Suprapubic skin (tissue), 4 donors: ENCODE measurements around the gene PHYKPL. TPM values are rescaled to one million over a fixed set of nuclear protein-coding genes. Genes with fewer than 3 reads are reported as not detected.

Experiments
- DNase-seq, 2 donors: peaks; one replicate each; pipeline ENCODE4 v3.0.0-alpha.2; 2019; ENCODE audit warnings: low spot score in 2 of 2
- H3K27ac ChIP-seq: fragments of 200-600 bp; sonication (generic); one replicate; pipeline ENCODE4 v1.5.1; 2019
- H3K27me3 ChIP-seq: fragments of 200-600 bp; sonication (generic); one replicate; pipeline ENCODE4 v1.5.1; 2019
- H3K36me3 ChIP-seq: fragments of 200-600 bp; sonication (generic); one replicate; pipeline ENCODE4 v1.5.1; 2019
- H3K4me1 ChIP-seq: fragments of 200-600 bp; sonication (generic); one replicate; pipeline ENCODE4 v1.5.1; 2019
- H3K4me3 ChIP-seq: fragments of 200-600 bp; sonication (generic); one replicate; pipeline ENCODE4 v1.5.1; 2019; ENCODE audit warnings: mild to moderate bottlenecking
- H3K9me3 ChIP-seq: fragments of 200-600 bp; sonication (generic); one replicate; pipeline ENCODE4 v1.5.1; 2019
- EP300 ChIP-seq: sonication (generic); formaldehyde crosslinking; IDR thresholded peaks from one replicate; pipeline ENCODE4 v1.6.1; 2017; ENCODE audit warnings: antibody characterized with exemption
- POLR2A ChIP-seq, 2 donors: fragments of 450-650 bp; IDR thresholded peaks; one replicate each; pipeline ENCODE4 v1.6.1; 2017; ENCODE audit warnings: antibody characterized with exemption in 2 of 2, mild to moderate bottlenecking in 2 of 2, moderate library complexity in 2 of 2
- POLR2AphosphoS5 ChIP-seq, 3 donors: sonication (generic); formaldehyde crosslinking; IDR thresholded peaks; one replicate each; pipeline ENCODE4 v1.6.1; 2017; ENCODE audit warnings: antibody characterized with exemption in 3 of 3
- WGBS: methylation state at CpG from one replicate; pipeline ENCODE4 v1.1.5; 2018; 5-methylcytosine and 5-hydroxymethylcytosine counted together
- total RNA-seq, 4 donors: library from RNA; depleted of rRNA; stranded (reverse); fragments of >200 nt; gene quantifications; one replicate each; pipeline ENCODE4 v1.1.0, GENCODE V29; 2016
- TF ChIP-seq, protein P1 (sequence below), 2 donors: fragments of 200-600 bp in 1 of 2; fragments of 450-650 bp in 1 of 2; sonication (generic) in 1 of 2; IDR thresholded peaks; one replicate each; pipeline ENCODE4 v1.5.1; 2016 to 2019; ENCODE audit warnings: antibody characterized with exemption in 2 of 2, mild to moderate bottlenecking in 1 of 2, moderate library complexity in 1 of 2

The PHYKPL gene
- 10 to 100 TPM; 27.1 to 50.5 (median 35.7) TPM for total RNA-seq

- Histone ChIP-seq H3K36me3 (peaks cover 29% of the 10 kb centered on the region), H3K27me3 (no peaks in the 10 kb centered on the region), H3K4me1 (peaks cover 58% of the 10 kb centered on the region), H3K9me3 (no peaks in the 10 kb centered on the region), H3K4me3 (peak within 1 kb of the TSS; percentile 80), H3K27ac (peak within 1 kb of the TSS; percentile 98)
- 0% methylated on average over 10 of the region's 102 CpGs for WGBS
- peak in 1 of 2 donors; percentile 83 for DNase-seq
- TF ChIP-seq POLR2AphosphoS5 (IDR thresholded peaks at IDR 0.05) (peak in 1 of 3 donors; percentile 25), EP300 (no peak), POLR2A (IDR thresholded peaks at IDR 0.05) (peak in 1 of 2 donors; percentile 31)
- TF ChIP-seq, protein P1, sequence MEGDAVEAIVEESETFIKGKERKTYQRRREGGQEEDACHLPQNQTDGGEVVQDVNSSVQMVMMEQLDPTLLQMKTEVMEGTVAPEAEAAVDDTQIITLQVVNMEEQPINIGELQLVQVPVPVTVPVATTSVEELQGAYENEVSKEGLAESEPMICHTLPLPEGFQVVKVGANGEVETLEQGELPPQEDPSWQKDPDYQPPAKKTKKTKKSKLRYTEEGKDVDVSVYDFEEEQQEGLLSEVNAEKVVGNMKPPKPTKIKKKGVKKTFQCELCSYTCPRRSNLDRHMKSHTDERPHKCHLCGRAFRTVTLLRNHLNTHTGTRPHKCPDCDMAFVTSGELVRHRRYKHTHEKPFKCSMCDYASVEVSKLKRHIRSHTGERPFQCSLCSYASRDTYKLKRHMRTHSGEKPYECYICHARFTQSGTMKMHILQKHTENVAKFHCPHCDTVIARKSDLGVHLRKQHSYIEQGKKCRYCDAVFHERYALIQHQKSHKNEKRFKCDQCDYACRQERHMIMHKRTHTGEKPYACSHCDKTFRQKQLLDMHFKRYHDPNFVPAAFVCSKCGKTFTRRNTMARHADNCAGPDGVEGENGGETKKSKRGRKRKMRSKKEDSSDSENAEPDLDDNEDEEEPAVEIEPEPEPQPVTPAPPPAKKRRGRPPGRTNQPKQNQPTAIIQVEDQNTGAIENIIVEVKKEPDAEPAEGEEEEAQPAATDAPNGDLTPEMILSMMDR (IDR thresholded peaks at IDR 0.05), result no peak
Observed at GRCh38 chr5:178232124-178232919, at the start of gene PHYKPL. Gene PHYKPL (minus strand): TSS chr5:178232802. CDS start chr5:178232550, 252 bp downstream.

- WGBS, result 87% methylated on average over 4 of the region's 4 CpGs
- Histone ChIP-seq H3K27ac (no peak overlapping the region), H3K27me3 (peaks cover 27% of the 10 kb centered on the region), H3K36me3 (no peaks in the 10 kb centered on the region), H3K4me3 (no peak overlapping the region), H3K4me1 (peaks cover 9% of the 10 kb centered on the region), H3K9me3 (peaks cover 8% of the 10 kb centered on the region)
- TF ChIP-seq, protein P1 (IDR thresholded peaks at IDR 0.05), result no peak
- TF ChIP-seq POLR2A (IDR thresholded peaks at IDR 0.05) (no peak), EP300 (no peak), POLR2AphosphoS5 (IDR thresholded peaks at IDR 0.05) (no peak)
- DNase-seq, result no peak
Observed at GRCh38 chr5:178282391-178282790, 49.8 kb upstream of the PHYKPL start.

DNA sequence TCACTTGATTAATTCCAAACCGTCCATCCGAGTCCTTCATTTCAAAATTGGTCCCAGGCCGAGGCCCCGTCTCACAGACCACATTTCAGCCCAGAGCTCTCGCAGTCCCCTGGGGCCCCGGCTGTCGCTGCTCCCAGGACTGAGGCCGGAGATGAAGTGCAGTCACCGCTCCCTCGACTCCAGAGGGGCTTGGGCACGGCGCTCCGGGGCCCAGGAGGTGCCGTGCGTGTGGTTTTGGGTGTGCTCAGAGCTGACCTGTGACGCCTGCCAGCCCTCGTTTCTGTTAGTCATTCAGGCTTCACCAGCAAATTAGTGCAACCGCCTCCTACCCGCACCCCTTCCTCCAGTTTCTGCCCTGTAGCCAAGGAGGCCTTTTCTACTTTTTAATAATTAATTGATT is 48.7 kb upstream of the PHYKPL start:
- Histone ChIP-seq H3K27me3 (peaks cover 23% of the 10 kb centered on the region), H3K27ac (no peak overlapping the region), H3K4me3 (no peak overlapping the region), H3K4me1 (peaks cover 9% of the 10 kb centered on the region), H3K9me3 (peaks cover 8% of the 10 kb centered on the region), H3K36me3 (no peaks in the 10 kb centered on the region)
- no peak for DNase-seq
- WGBS, result 76% methylated on average over 12 of the region's 19 CpGs
- no peak for TF ChIP-seq EP300
- TF ChIP-seq POLR2AphosphoS5 (IDR thresholded peaks at IDR 0.05), result no peak
- TF ChIP-seq POLR2A (IDR thresholded peaks at IDR 0.05), result no peak
- TF ChIP-seq, protein P1 (IDR thresholded peaks at IDR 0.05), result no peak

DNA sequence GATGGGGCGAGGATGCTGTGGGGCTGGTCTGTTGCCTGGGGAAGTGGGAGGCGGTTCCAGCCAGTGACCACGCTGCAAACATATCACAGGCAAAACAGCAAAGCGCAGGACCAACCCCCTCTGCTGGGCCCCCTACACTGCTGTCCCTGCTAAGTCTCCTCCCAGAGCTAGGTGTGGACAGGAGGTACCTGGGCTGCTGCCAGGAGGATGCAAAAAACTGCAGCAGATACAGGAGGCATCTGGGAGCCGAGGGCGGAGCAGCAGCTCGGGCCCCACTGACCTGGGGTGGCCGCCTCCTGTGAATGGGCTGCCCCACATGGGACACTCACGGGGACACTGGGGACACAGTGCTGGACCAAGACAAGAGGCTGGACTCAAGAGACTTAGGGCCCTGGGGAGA is 48.0 kb upstream of the PHYKPL start:
- no peak overlapping the region for H3K27ac ChIP-seq
- H3K4me1 ChIP-seq, result peaks cover 9% of the 10 kb centered on the region
- no peak for DNase-seq
- peaks cover 8% of the 10 kb centered on the region for H3K9me3 ChIP-seq
- peaks cover 24% of the 10 kb centered on the region for H3K27me3 ChIP-seq
- 92% methylated on average over 6 of the region's 9 CpGs for WGBS
- no peak overlapping the region for H3K4me3 ChIP-seq
- no peaks in the 10 kb centered on the region for H3K36me3 ChIP-seq
- TF ChIP-seq EP300 (no peak), POLR2A (IDR thresholded peaks at IDR 0.05) (no peak), POLR2AphosphoS5 (IDR thresholded peaks at IDR 0.05) (no peak)
- TF ChIP-seq, protein P1 (IDR thresholded peaks at IDR 0.05), result no peak

- 27% methylated on average over 12 of the region's 33 CpGs for WGBS
- peak; percentile 82 to 88 for DNase-seq
- no peaks in the 10 kb centered on the region for H3K36me3 ChIP-seq
- peaks cover 9% of the 10 kb centered on the region for H3K4me1 ChIP-seq
- H3K9me3 ChIP-seq, result peaks cover 8% of the 10 kb centered on the region
- no peak overlapping the region for H3K27ac ChIP-seq
- no peak overlapping the region for H3K4me3 ChIP-seq
- peaks cover 24% of the 10 kb centered on the region for H3K27me3 ChIP-seq
- TF ChIP-seq, protein P1 (IDR thresholded peaks at IDR 0.05), result peak; percentile 41 to 85
- TF ChIP-seq POLR2AphosphoS5 (IDR thresholded peaks at IDR 0.05), result peak in 1 of 3 donors; percentile 17
- TF ChIP-seq POLR2A (IDR thresholded peaks at IDR 0.05), result no peak
Observed at GRCh38 chr5:178279723-178280438, 47.3 kb upstream of the PHYKPL start.
